Astrocyte of the hippocampus (primary cell): ENCODE data around the gene PTPMT1.

Experiments used
- DNase-seq: peaks from one replicate; pipeline ENCODE4 v3.0.0; 2011; ENCODE audit warnings: low read depth, low spot score

PTPMT1 gene

GRCh38 chr11:47578524-47579494, 13.4 kb downstream of the PTPMT1 start, which contains the start of the genes KBTBD4 and NDUFS3:
TSS of gene KBTBD4 (minus strand) at chr11:47578970. CDS start at chr11:47578951, 19 bp downstream.
TSS of gene NDUFS3 (plus strand) at chr11:47579074. CDS start at chr11:47579092, 18 bp downstream.
- DNase-seq = peak; percentile 95

- no peak for DNase-seq
Observed at GRCh38 chr11:47583844-47584243, 18.4 kb downstream of the PTPMT1 start.

- no peak for DNase-seq
Observed at GRCh38 chr11:47586098-47586855, 20.9 kb downstream of the PTPMT1 start, which contains the start of gene FAM180B. TSS of gene FAM180B (plus strand) at chr11:47586678. CDS start at chr11:47586769, 91 bp downstream.

- no peak for DNase-seq
Observed at GRCh38 chr11:47587039-47587716, 21.8 kb downstream of the PTPMT1 start.

GRCh38 chr11:47587723-47588326, 22.4 kb downstream of the PTPMT1 start:
- DNase-seq = no peak

- DNase-seq = no peak
Observed at GRCh38 chr11:47589118-47589517, 23.7 kb downstream of the PTPMT1 start.

- DNase-seq = no peak
Observed at GRCh38 chr11:47589584-47589976, 24.2 kb downstream of the PTPMT1 start.

- peak; percentile 46 for DNase-seq
Observed at GRCh38 chr11:47589977-47590861, 24.8 kb downstream of the PTPMT1 start.

- DNase-seq = no peak
Observed at GRCh38 chr11:47591764-47592163, 26.4 kb downstream of the PTPMT1 start.

GRCh38 chr11:47592251-47592650, 26.9 kb downstream of the PTPMT1 start:
- DNase-seq = no peak

GRCh38 chr11:47592970-47593369, 27.6 kb downstream of the PTPMT1 start:
- no peak for DNase-seq

- no peak for DNase-seq
Observed at GRCh38 chr11:47593492-47593933, 28.1 kb downstream of the PTPMT1 start.

GRCh38 chr11:47593934-47594855, 28.8 kb downstream of the PTPMT1 start, which contains the start of gene C1QTNF4:
TSS of gene C1QTNF4 (minus strand) at chr11:47594411. CDS start at chr11:47590810, 3,601 bp downstream.
- DNase-seq = peak; percentile 25

- DNase-seq = no peak
Observed at GRCh38 chr11:47595029-47595428, 29.6 kb downstream of the PTPMT1 start.

GRCh38 chr11:47595967-47596366, 30.6 kb downstream of the PTPMT1 start:
- no peak for DNase-seq

GRCh38 chr11:47599902-47600301, 34.5 kb downstream of the PTPMT1 start:
- no peak for DNase-seq

- no peak for DNase-seq
Observed at GRCh38 chr11:47603295-47603694, 37.9 kb downstream of the PTPMT1 start.

- no peak for DNase-seq
Observed at GRCh38 chr11:47605921-47606320, 40.5 kb downstream of the PTPMT1 start.

GRCh38 chr11:47606731-47607130, 41.3 kb downstream of the PTPMT1 start:
- DNase-seq = no peak
